Measurements from ENCODE around the gene GRM7. TPM values are rescaled to one million over a fixed set of nuclear protein-coding genes. Genes with fewer than 3 reads are reported as not detected.

Gene GRM7
- total RNA-seq, 1 experiment from 2014 or later, result not detected

GRCh38 chr3:7082244-7082643 is 221.3 kb downstream of the GRM7 start:
- no peak overlapping the region for H3K9ac ChIP-seq (ENCODE audit: low read length)
- no peaks in the 10 kb centered on the region for H3F3A ChIP-seq (ENCODE audit: low read length, unreplicated experiment)
- H3K36me3 ChIP-seq (ENCODE audit: low read depth, low read length), result no peaks in the 10 kb centered on the region
- TF ChIP-seq EZH2 (IDR thresholded peaks at IDR 0.05; ENCODE audit: low read length, unreplicated experiment), result no peak
- no peak for TF ChIP-seq EZH2phosphoT487 (IDR thresholded peaks at IDR 0.05; ENCODE audit: borderline replicate concordance, low read length)
- no peak for TF ChIP-seq CTCF (conservative IDR thresholded peaks at IDR 0.05; ENCODE audit: low read depth, low read length)
- no peaks in the 10 kb centered on the region for H3K79me2 ChIP-seq (ENCODE audit: low read length)
- H3K9me3 ChIP-seq (ENCODE audit: low read length), result peaks cover 9% of the 10 kb centered on the region; the same call in 1 of the 2 replicates
- H3K9me2 ChIP-seq (replicated peaks; ENCODE audit: low read length), result no peaks in the 10 kb centered on the region
- ATAC-seq, result no peak
- ChIA-PET CTCF (no interaction called here), POLR2A (ENCODE audit: unreplicated experiment) (no interaction called here)
- H3K27ac ChIP-seq (ENCODE audit: low read length), result no peak overlapping the region
- H3K4me3 ChIP-seq (ENCODE audit: low read length), result no peak overlapping the region
- intact Hi-C loops (cut with micrococcal nuclease), result no loop called here
- H3K4me2 ChIP-seq (ENCODE audit: low read length), result no peak overlapping the region
- no peak overlapping the region for H2AFZ ChIP-seq (ENCODE audit: low read length)
- no peaks in the 10 kb centered on the region for H4K20me1 ChIP-seq (ENCODE audit: low read length)
- no peak for DNase-seq
- no peaks in the 10 kb centered on the region for H3K4me1 ChIP-seq (ENCODE audit: insufficient read depth, low read length)
- no peaks in the 10 kb centered on the region for H3K27me3 ChIP-seq (ENCODE audit: low read length)
- no TSS peak for BruUV-seq (replicated peaks)

GRCh38 chr3:7086417-7086816 is 225.5 kb downstream of the GRM7 start:
- ChIA-PET POLR2A (ENCODE audit: unreplicated experiment) (no interaction called here), CTCF (no interaction called here)
- no peak for TF ChIP-seq CTCF (conservative IDR thresholded peaks at IDR 0.05; ENCODE audit: low read depth, low read length)
- TF ChIP-seq EZH2phosphoT487 (IDR thresholded peaks at IDR 0.05; ENCODE audit: borderline replicate concordance, low read length), result no peak
- TF ChIP-seq EZH2 (IDR thresholded peaks at IDR 0.05; ENCODE audit: low read length, unreplicated experiment), result no peak
- intact Hi-C loops (cut with micrococcal nuclease), result no loop called here
- Histone ChIP-seq H3K9me3 (ENCODE audit: low read length) (peaks cover 18% of the 10 kb centered on the region; the same call in 1 of the 2 replicates), H3K4me3 (ENCODE audit: low read length) (no peak overlapping the region), H3K9me2 (replicated peaks; ENCODE audit: low read length) (no peaks in the 10 kb centered on the region), H3K27me3 (ENCODE audit: low read length) (no peaks in the 10 kb centered on the region), H4K20me1 (ENCODE audit: low read length) (no peaks in the 10 kb centered on the region), H3F3A (ENCODE audit: low read length, unreplicated experiment) (no peaks in the 10 kb centered on the region), H3K4me2 (ENCODE audit: low read length) (no peak overlapping the region), H3K9ac (ENCODE audit: low read length) (no peak overlapping the region), H3K4me1 (ENCODE audit: insufficient read depth, low read length) (no peaks in the 10 kb centered on the region), H3K79me2 (ENCODE audit: low read length) (no peaks in the 10 kb centered on the region), H3K36me3 (ENCODE audit: low read depth, low read length) (no peaks in the 10 kb centered on the region), H3K27ac (ENCODE audit: low read length) (no peak overlapping the region), H2AFZ (ENCODE audit: low read length) (no peak overlapping the region)
- ATAC-seq, result no peak
- no TSS peak for BruUV-seq (replicated peaks)
- no peak for DNase-seq

GRCh38 chr3:7095116-7095515 is 234.2 kb downstream of the GRM7 start:
- Histone ChIP-seq H3K36me3 (ENCODE audit: low read depth, low read length) (no peaks in the 10 kb centered on the region), H3F3A (ENCODE audit: low read length, unreplicated experiment) (no peaks in the 10 kb centered on the region), H3K79me2 (ENCODE audit: low read length) (no peaks in the 10 kb centered on the region), H3K9me2 (replicated peaks; ENCODE audit: low read length) (no peaks in the 10 kb centered on the region), H3K4me1 (ENCODE audit: insufficient read depth, low read length) (no peaks in the 10 kb centered on the region), H4K20me1 (ENCODE audit: low read length) (no peaks in the 10 kb centered on the region), H2AFZ (ENCODE audit: low read length) (no peak overlapping the region), H3K9ac (ENCODE audit: low read length) (no peak overlapping the region), H3K9me3 (ENCODE audit: low read length) (peaks cover 28% of the 10 kb centered on the region), H3K27ac (ENCODE audit: low read length) (no peak overlapping the region), H3K27me3 (ENCODE audit: low read length) (no peaks in the 10 kb centered on the region), H3K4me3 (ENCODE audit: low read length) (no peak overlapping the region), H3K4me2 (ENCODE audit: low read length) (no peak overlapping the region)
- CTCF ChIA-PET, result no interaction called here
- intact Hi-C loops (cut with micrococcal nuclease), result no loop called here
- POLR2A ChIA-PET (ENCODE audit: unreplicated experiment), result no interaction called here
- no peak for DNase-seq
- BruUV-seq (replicated peaks), result no TSS peak
- TF ChIP-seq CTCF (conservative IDR thresholded peaks at IDR 0.05; ENCODE audit: low read depth, low read length) (no peak), EZH2phosphoT487 (IDR thresholded peaks at IDR 0.05; ENCODE audit: borderline replicate concordance, low read length) (no peak), EZH2 (IDR thresholded peaks at IDR 0.05; ENCODE audit: low read length, unreplicated experiment) (no peak)
- ATAC-seq, result no peak

Data from PC-3 (cell line).